Stomach (tissue), 4 donors: ENCODE data around the gene DYRK2.

Source experiments
- POLR2A ChIP-seq, 4 donors: fragments of 450-650 bp; IDR thresholded peaks; one replicate each; pipeline ENCODE4 v1.6.1; 2016; ENCODE audit warnings: antibody characterized with exemption in 4 of 4, control low read depth in 2 of 4, mild to moderate bottlenecking in 1 of 4, moderate library complexity in 1 of 4
- POLR2AphosphoS5 ChIP-seq, 3 donors: sonication (generic); formaldehyde crosslinking; IDR thresholded peaks; one replicate each; pipeline ENCODE4 v1.6.1; 2016; ENCODE audit warnings: antibody characterized with exemption in 3 of 3
- TF ChIP-seq, protein P1 (sequence below), 7 experiments: fragments of 450-650 bp in 4 of 7; fragments of 200-600 bp in 3 of 7; sonication (generic) in 3 of 7; IDR thresholded peaks; one replicate each; pipeline ENCODE4 v1.5.1; 2016 to 2019; ENCODE audit warnings: antibody characterized with exemption in 7 of 7, control low read depth in 2 of 7, mild to moderate bottlenecking in 1 of 7

- no peak for TF ChIP-seq POLR2A (IDR thresholded peaks at IDR 0.05)
- TF ChIP-seq, protein P1, sequence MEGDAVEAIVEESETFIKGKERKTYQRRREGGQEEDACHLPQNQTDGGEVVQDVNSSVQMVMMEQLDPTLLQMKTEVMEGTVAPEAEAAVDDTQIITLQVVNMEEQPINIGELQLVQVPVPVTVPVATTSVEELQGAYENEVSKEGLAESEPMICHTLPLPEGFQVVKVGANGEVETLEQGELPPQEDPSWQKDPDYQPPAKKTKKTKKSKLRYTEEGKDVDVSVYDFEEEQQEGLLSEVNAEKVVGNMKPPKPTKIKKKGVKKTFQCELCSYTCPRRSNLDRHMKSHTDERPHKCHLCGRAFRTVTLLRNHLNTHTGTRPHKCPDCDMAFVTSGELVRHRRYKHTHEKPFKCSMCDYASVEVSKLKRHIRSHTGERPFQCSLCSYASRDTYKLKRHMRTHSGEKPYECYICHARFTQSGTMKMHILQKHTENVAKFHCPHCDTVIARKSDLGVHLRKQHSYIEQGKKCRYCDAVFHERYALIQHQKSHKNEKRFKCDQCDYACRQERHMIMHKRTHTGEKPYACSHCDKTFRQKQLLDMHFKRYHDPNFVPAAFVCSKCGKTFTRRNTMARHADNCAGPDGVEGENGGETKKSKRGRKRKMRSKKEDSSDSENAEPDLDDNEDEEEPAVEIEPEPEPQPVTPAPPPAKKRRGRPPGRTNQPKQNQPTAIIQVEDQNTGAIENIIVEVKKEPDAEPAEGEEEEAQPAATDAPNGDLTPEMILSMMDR (IDR thresholded peaks at IDR 0.05) = no peak
- no peak for TF ChIP-seq POLR2AphosphoS5 (IDR thresholded peaks at IDR 0.05)
Measured at GRCh38 chr12:67633708-67634107, 14.8 kb upstream of the DYRK2 start.
